ENCODE measurements around the gene SLC8A2. TPM values are rescaled to one million over a fixed set of nuclear protein-coding genes. Genes with fewer than 3 reads are reported as not detected.
A peak's percentile ranks its signal among the peaks of the same experiment; 100 is the strongest.

The SLC8A2 gene
- total RNA-seq, 1 donor from 2014 or later, result 14.5 TPM

DNA sequence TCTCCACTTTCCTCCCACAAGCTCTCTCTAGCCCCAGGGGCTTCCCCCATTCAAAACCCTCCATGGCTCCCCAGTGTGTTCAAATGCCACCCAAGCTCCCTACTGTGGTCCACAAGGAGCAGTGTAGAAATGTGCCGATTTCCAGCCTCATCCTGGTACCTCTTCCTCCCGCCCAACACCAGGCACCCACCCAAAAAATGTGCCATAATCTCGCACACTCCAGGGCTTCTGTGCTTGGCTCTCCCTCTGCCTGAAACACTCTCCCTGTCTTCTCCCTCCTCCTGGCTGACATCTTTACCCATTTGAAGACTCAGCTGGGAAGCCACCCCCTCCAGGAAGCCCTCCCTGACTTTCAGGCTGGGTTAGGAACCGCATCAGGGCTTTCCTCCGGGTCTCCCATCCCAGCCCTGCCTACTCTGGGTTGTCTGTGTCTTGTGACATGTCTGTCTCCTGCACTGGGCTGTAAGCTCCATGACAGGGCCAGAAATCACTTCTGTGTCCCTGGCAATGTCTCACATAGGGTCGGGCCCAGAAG, 35.7 kb downstream of the SLC8A2 start:
- peaks cover 29% of the 10 kb centered on the region for H3K27me3 Mint-ChIP-seq (ENCODE audit: insufficient read depth, low read depth)
- peaks cover 14% of the 10 kb centered on the region for H3K4me1 Mint-ChIP-seq
- no peak for TF ChIP-seq EZH2phosphoT487 (IDR thresholded peaks at IDR 0.05)
- no peak for TF ChIP-seq EZH2 (IDR thresholded peaks at IDR 0.05)
- no peak for TF ChIP-seq CTCF (IDR thresholded peaks at IDR 0.05)
- Histone ChIP-seq H3K4me1 (no peaks in the 10 kb centered on the region), H3K9ac (no peak overlapping the region), H3K27me3 (peaks cover 4% of the 10 kb centered on the region), H3K27ac (no peak overlapping the region), H3K79me2 (ENCODE audit: low read depth) (no peaks in the 10 kb centered on the region), H4K20me1 (ENCODE audit: low read depth) (peaks cover 20% of the 10 kb centered on the region), H2AFZ (replicated peaks) (no peak overlapping the region), H3K4me3 (no peak overlapping the region), H3K9me3 (ENCODE audit: low read depth) (no peaks in the 10 kb centered on the region), H3K4me2 (no peak overlapping the region), H3F3A (ENCODE audit: low read depth) (peaks cover 6% of the 10 kb centered on the region), H3K36me3 (no peaks in the 10 kb centered on the region)
- no peak overlapping the region for H3K27ac Mint-ChIP-seq
- peak overlapping the region; percentile 38 for H3K4me3 Mint-ChIP-seq
- H3K9me3 Mint-ChIP-seq, result no peaks in the 10 kb centered on the region
- DNase-seq (ENCODE audit: low spot score), result no peak
- H3K36me3 Mint-ChIP-seq, result no peaks in the 10 kb centered on the region

DNA sequence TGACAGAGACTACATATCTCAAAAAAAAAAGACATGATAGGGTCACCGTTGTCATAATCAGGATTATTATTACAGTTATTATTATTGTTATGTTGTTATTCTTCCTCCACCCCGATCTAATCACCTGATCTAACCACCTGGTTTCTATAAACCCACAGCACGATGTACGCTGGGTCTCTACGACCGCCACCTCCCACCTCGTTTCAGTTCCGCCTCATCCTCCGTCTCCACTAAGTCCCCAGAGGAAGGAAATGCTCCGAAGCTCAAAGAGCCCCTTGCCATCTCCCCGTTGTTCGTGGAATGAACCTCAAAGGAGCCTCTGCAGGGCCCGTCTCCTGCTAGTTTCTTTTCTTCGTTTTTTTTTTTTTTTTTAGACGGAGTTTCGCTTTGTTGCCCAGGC, 36.5 kb downstream of the SLC8A2 start:
- Mint-ChIP-seq H3K27me3 (ENCODE audit: insufficient read depth, low read depth) (peaks cover 32% of the 10 kb centered on the region), H3K27ac (no peak overlapping the region), H3K4me3 (no peak overlapping the region), H3K9me3 (no peaks in the 10 kb centered on the region), H3K36me3 (no peaks in the 10 kb centered on the region), H3K4me1 (peaks cover 14% of the 10 kb centered on the region)
- no peaks in the 10 kb centered on the region for H3K36me3 ChIP-seq
- no peaks in the 10 kb centered on the region for H3K9me3 ChIP-seq (ENCODE audit: low read depth)
- H4K20me1 ChIP-seq (ENCODE audit: low read depth), result peaks cover 20% of the 10 kb centered on the region
- H3K27ac ChIP-seq, result no peak overlapping the region
- no peak for TF ChIP-seq EZH2 (IDR thresholded peaks at IDR 0.05)
- TF ChIP-seq CTCF (IDR thresholded peaks at IDR 0.05), result no peak
- TF ChIP-seq EZH2phosphoT487 (IDR thresholded peaks at IDR 0.05), result no peak
- peaks cover 12% of the 10 kb centered on the region for H3K27me3 ChIP-seq
- no peak for DNase-seq (ENCODE audit: low spot score)
- no peak overlapping the region for H3K9ac ChIP-seq
- H2AFZ ChIP-seq (replicated peaks), result no peak overlapping the region
- peaks cover 6% of the 10 kb centered on the region for H3F3A ChIP-seq (ENCODE audit: low read depth)
- H3K79me2 ChIP-seq (ENCODE audit: low read depth), result no peaks in the 10 kb centered on the region
- H3K4me1 ChIP-seq, result no peaks in the 10 kb centered on the region
- no peak overlapping the region for H3K4me2 ChIP-seq
- H3K4me3 ChIP-seq, result no peak overlapping the region

- Mint-ChIP-seq H3K4me1 (peaks cover 20% of the 10 kb centered on the region), H3K36me3 (no peaks in the 10 kb centered on the region), H3K27me3 (ENCODE audit: insufficient read depth, low read depth) (peaks cover 34% of the 10 kb centered on the region), H3K4me3 (no peak overlapping the region), H3K27ac (no peak overlapping the region), H3K9me3 (no peaks in the 10 kb centered on the region)
- H3K9ac ChIP-seq, result no peak overlapping the region
- no peak overlapping the region for H2AFZ ChIP-seq (replicated peaks)
- H3K4me2 ChIP-seq, result no peak overlapping the region
- H3K4me1 ChIP-seq, result peaks cover 8% of the 10 kb centered on the region
- H3K9me3 ChIP-seq (ENCODE audit: low read depth), result no peaks in the 10 kb centered on the region
- peaks cover 23% of the 10 kb centered on the region for H3K27me3 ChIP-seq
- peaks cover 15% of the 10 kb centered on the region for H3F3A ChIP-seq (ENCODE audit: low read depth)
- no peak for DNase-seq (ENCODE audit: low spot score)
- H3K79me2 ChIP-seq (ENCODE audit: low read depth), result no peaks in the 10 kb centered on the region
- no peak for TF ChIP-seq EZH2 (IDR thresholded peaks at IDR 0.05)
- TF ChIP-seq CTCF (IDR thresholded peaks at IDR 0.05), result no peak
- no peak for TF ChIP-seq EZH2phosphoT487 (IDR thresholded peaks at IDR 0.05)
- no peak overlapping the region for H3K4me3 ChIP-seq
- no peak overlapping the region for H3K27ac ChIP-seq
- H3K36me3 ChIP-seq, result no peaks in the 10 kb centered on the region
- H4K20me1 ChIP-seq (ENCODE audit: low read depth), result peaks cover 20% of the 10 kb centered on the region
Observed at GRCh38 chr19:47434088-47434487, 37.6 kb downstream of the SLC8A2 start.
